ENCODE measurements around the gene TMEM120B.
"Not testable (repeated sequence)": the region's sequence is repeated elsewhere in the genome, so short reads cannot be mapped to it uniquely, and the experiment has no call there.

The TMEM120B gene

DNA sequence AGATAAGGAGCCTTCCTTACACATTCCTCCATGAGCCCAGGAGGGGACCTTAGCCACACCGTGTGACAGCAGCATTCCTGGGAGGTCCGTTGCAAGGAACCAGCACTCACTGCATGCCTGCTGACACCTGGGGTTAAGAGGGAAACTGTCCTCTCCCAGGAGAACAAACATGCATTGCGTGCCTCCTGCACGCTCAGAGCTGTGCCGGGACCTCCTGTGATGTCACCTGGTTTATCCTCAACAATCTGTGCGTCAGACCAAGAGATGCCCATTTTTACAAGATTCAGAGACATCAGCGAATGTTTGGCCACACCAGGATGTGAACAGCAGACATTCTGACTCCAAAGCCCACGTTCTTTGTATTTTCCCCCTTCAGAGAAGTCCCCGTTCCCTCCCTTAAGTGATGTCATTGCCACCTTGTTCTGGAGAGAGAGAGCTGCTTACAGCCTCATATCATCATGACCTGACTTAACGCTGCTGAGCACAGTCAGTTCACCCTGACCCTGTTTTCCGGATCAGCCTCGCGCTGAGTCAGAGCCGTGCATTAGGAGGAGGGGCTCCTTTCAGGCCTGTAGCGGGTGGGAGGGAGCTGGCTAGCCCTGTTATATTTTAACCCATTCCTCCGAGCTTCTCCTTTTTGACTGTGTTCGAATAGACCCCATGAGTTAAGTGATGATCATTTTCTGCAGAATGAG lies 36.2 kb downstream of the TMEM120B start:
- DNase-seq = peak; percentile 84

- DNase-seq = no peak
Measured at GRCh38 chr12:121749267-121749666, 36.7 kb downstream of the TMEM120B start.

DNA sequence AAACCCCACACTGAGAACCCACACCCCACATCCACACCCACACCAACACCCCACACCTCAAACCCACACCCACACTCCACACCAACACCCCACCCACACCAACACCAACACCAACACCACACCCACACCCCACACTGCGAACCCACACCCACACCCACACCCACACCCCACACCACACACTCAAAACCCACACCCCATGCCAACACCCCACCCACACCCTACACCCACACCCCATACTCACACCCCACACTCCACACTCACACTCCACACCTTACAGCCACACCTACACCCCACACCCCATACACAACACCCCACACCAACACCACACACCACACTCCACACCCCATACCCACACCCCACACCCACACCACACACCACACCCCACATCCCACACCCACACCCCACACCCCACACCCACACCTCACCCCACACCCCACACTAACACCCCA lies 38.0 kb downstream of the TMEM120B start:
- DNase-seq = no peak

- DNase-seq = no peak
Measured at GRCh38 chr12:121751034-121751433, 38.5 kb downstream of the TMEM120B start.

DNA sequence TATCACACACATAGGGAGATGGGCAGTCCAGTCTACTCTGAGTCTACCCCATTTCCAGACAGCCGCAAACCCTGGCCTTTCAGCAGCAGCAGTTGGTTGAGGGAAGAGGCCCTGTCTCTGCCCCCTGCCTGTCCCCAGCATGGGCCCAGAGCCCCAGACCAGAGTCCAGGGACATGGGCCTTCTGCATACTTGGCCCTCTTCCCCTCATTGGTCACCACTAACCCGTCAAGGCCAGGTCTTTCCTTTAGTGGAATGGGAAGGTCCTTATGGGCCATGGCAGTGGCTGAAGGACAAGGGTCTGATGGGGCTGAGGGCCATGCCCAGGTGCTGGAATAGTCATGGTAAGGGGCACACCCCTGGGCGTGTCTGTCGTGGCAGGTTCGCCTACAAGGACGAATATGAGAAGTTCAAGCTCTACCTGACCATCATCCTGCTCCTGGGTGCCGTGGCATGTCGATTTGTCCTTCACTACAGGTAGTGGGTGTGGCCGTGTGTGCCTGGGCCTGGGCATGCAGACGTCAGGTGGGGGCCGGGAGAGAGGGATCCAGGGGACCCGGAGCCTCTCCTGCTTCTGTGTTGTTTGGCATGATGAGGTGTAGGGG lies 39.3 kb downstream of the TMEM120B start:
- DNase-seq = no peak

DNA sequence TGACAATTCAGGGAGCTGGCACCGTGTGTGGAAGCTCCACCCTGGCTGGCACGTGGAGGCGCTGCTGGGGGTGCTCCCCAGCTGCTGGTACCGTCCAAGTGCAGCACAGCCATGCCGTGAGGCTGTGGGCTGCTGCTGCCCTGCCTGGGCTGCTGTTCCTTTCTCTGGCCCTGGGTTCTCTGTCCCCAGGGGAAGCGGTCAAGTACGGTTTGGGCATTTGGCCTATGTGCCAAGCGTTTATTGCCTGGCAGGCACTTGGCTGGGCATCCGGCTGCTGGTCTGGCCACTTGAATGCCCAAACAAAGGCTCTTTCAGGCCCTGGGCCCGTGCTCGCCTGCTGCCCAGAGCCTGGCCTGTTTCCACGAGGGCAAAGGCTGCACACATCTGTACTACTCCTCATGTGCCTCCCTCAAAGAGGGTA lies 41.3 kb downstream of the TMEM120B start:
- no peak for DNase-seq

- DNase-seq = no peak
Measured at GRCh38 chr12:121754836-121755235, 42.3 kb downstream of the TMEM120B start.

DNA sequence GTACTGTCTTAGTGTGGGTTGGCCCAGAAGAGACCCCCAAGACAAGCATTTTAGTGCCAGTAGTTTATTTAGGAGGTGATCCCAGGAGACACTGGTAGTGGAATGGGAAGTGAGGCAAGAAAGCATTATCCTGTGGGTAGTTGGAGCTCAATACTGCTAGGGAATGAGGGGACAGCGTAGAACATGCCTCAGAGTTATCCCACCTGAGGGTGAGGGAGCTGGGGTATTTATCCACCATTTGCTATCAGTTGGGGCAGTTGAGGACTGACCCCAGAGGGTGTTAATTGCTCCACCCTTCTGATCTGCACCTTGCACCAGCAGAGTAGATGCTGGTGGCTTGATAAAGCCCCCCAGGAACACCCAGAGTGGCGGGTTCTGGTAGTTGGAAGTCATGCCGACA lies 43.0 kb downstream of the TMEM120B start:
- DNase-seq = no peak

- not testable (repeated sequence) for DNase-seq
Measured at GRCh38 chr12:121758536-121758935, 46.0 kb downstream of the TMEM120B start.

DNA sequence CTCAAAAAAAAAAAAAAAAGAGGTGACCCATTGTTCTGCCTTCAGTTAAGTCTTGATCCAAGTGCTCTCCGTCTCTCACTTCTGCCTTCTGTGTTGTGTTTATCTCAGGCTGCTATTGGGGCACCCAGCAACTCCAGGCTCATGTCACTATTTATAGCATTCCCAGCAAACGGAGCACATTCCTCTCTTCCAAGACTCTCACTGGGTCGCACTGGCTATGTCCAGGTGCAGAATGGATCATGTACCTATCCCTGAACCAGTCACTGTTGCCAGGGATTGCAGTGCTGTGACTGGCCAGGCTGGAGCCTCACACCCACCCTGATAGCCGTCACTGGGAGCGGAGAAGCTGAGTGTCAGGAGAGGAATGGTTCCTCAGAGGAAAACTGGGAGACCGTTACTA lies 49.7 kb downstream of the TMEM120B start:
- DNase-seq = no peak

DNA sequence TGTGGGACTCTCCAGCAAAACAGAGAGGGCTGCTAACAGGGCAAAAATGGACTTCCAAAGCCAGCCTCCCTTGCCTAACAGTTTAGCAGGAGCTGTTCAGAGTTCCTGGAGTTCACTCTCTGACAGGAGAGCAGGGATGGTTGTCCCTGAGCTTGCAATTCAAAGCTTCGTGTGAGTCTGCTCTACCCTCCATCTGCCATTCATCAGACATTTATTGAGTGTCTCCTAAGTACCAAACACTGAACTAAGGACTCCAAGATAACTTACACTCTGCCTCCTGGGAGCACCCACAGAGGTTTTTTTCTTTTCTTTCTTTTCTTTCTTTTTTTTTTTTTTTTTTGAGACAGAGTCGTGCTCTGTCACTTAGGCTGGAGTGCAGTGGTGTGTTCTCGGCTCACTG lies 52.3 kb downstream of the TMEM120B start:
- no peak for DNase-seq

GRCh38 chr12:121765573-121765972 lies 53.0 kb downstream of the TMEM120B start:
- DNase-seq = peak; percentile 37

- no peak for DNase-seq
Measured at GRCh38 chr12:121766290-121767039, 53.9 kb downstream of the TMEM120B start.

GRCh38 chr12:121767525-121768016 lies 55.0 kb downstream of the TMEM120B start:
- DNase-seq = no peak

GRCh38 chr12:121769297-121769830 lies 56.8 kb downstream of the TMEM120B start:
- DNase-seq = no peak

- no peak for DNase-seq
Measured at GRCh38 chr12:121769831-121770301, 57.3 kb downstream of the TMEM120B start.

DNA sequence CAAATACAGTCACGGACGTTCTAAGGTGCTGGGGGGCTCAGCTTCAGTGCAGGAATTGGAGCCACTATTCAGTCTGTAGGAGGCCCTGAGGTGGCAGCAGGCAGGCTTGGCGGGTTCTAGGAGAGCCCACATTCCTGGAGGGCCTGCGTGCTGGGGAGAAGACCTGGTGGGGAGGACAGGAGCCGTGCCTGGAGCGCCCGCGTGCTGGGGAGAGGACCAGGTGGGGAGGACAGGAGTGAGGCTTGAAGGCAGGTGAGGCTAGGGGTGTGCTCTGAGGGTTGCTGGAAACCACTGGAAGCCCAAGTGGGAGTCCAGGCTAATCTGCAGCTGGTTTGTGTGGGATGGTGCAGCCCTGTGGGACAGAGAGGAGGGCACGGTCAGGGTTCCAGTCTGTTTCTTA lies 57.8 kb downstream of the TMEM120B start:
- DNase-seq = no peak

GRCh38 chr12:121770813-121771625 lies 58.5 kb downstream of the TMEM120B start:
- no peak for DNase-seq

- peak; percentile 63 for DNase-seq
Measured at GRCh38 chr12:121773011-121773777, 60.6 kb downstream of the TMEM120B start.

DNA sequence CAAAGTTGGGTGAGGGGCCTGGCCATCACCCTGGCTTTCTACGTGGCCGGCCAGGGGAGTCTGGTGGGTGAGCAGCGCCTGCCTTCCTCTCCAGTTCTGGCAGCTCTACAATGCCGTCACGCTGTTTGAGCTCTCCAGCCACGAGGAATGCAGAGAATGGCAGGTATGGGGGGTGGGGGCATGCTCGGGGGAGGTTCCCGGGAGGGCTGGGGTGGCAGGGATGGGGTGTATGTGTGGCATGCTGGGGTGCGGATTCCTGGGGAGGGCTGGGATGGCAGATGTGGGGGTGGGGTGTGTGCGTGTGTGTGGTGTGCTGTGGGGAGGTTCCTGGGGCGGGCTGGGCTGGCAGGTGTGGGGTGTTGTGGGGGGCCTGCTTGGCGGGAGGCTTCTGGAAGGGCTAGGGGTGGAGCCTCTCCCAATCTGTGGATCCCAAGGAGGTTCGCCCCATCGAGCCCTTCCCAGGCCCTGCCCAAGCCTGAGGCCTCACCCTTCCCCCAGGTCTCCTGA lies 62.5 kb downstream of the TMEM120B start:
- peak; percentile 81 for DNase-seq

- DNase-seq = no peak
Measured at GRCh38 chr12:121775501-121775900, 62.9 kb downstream of the TMEM120B start.
